ENCODE results near the gene ROR1. TPM values are rescaled to one million over a fixed set of nuclear protein-coding genes. Genes with fewer than 3 reads are reported as not detected.

Gene ROR1
- total RNA-seq, 2 experiments from 2014 or later, result 0.10 to 0.14 TPM

GRCh38 chr1:64163431-64163830 is 389.6 kb downstream of the ROR1 start:
- H3K27me3 Mint-ChIP-seq (ENCODE audit: low read depth), result peaks cover 3% of the 10 kb centered on the region

GRCh38 chr1:64163970-64164369 is 390.2 kb downstream of the ROR1 start:
- no peaks in the 10 kb centered on the region for H3K4me1 Mint-ChIP-seq (ENCODE audit: low read depth)
- peaks cover under 1% of the 10 kb centered on the region for H3K27me3 Mint-ChIP-seq (ENCODE audit: low read depth)
- DNase-seq, result no peak
- H3K36me3 Mint-ChIP-seq (ENCODE audit: low read depth), result no peaks in the 10 kb centered on the region
- H3K27ac Mint-ChIP-seq, result no peak overlapping the region
- intact Hi-C loops (cut with micrococcal nuclease), result no loop called here
- H3K9me3 Mint-ChIP-seq, result no peaks in the 10 kb centered on the region
- CTCF ChIA-PET, result interaction anchor here (0.6 kb wide), 1 partner anchor 626 kb away, joined by 6 read pairs; no protein-coding TSS in a partner anchor
- H3K4me3 Mint-ChIP-seq, result no peak overlapping the region

More at GRCh38 chr1:64163431-64163830, 389.6 kb downstream of the ROR1 start:
- H3K4me1 Mint-ChIP-seq (ENCODE audit: low read depth), result no peaks in the 10 kb centered on the region
- H3K36me3 Mint-ChIP-seq (ENCODE audit: low read depth), result no peaks in the 10 kb centered on the region
- no peak overlapping the region for H3K4me3 Mint-ChIP-seq
- H3K9me3 Mint-ChIP-seq, result no peaks in the 10 kb centered on the region
- intact Hi-C loops (cut with micrococcal nuclease), result no loop called here
- DNase-seq, result no peak
- CTCF ChIA-PET, result interaction anchor here (1.2 kb wide), 1 partner anchor 27 kb away, joined by 3 read pairs; no protein-coding TSS in a partner anchor
- H3K27ac Mint-ChIP-seq, result no peak overlapping the region

GRCh38 chr1:64166629-64167028 is 392.8 kb downstream of the ROR1 start:
- H3K4me3 Mint-ChIP-seq, result no peak overlapping the region
- peaks cover 10% of the 10 kb centered on the region for H3K4me1 Mint-ChIP-seq (ENCODE audit: low read depth)
- CTCF ChIA-PET, result no interaction called here
- H3K36me3 Mint-ChIP-seq (ENCODE audit: low read depth), result no peaks in the 10 kb centered on the region
- intact Hi-C loops (cut with micrococcal nuclease), result no loop called here
- no peak for DNase-seq
- H3K27ac Mint-ChIP-seq, result no peak overlapping the region
- no peaks in the 10 kb centered on the region for H3K9me3 Mint-ChIP-seq
- H3K27me3 Mint-ChIP-seq (ENCODE audit: low read depth), result peaks cover 2% of the 10 kb centered on the region

GRCh38 chr1:64167176-64167575 is 393.4 kb downstream of the ROR1 start:
- Mint-ChIP-seq H3K27me3 (ENCODE audit: low read depth) (peaks cover 2% of the 10 kb centered on the region), H3K27ac (no peak overlapping the region), H3K4me1 (ENCODE audit: low read depth) (peaks cover 15% of the 10 kb centered on the region), H3K36me3 (ENCODE audit: low read depth) (no peaks in the 10 kb centered on the region), H3K9me3 (no peaks in the 10 kb centered on the region), H3K4me3 (no peak overlapping the region)
- intact Hi-C loops (cut with micrococcal nuclease), result no loop called here
- CTCF ChIA-PET, result interaction anchor here (1.1 to 1.4 kb wide), 3 partner anchors 10 to 79 kb away, joined by 3 to 7 read pairs (median 3); no protein-coding TSS in a partner anchor
- no peak for DNase-seq

- CTCF ChIA-PET, result interaction anchor here (1.0 kb wide), 1 partner anchor 1330 kb away, joined by 3 read pairs; no protein-coding TSS in a partner anchor
- no peak for DNase-seq
- Mint-ChIP-seq H3K4me1 (ENCODE audit: low read depth) (peaks cover 24% of the 10 kb centered on the region), H3K4me3 (no peak overlapping the region), H3K9me3 (no peaks in the 10 kb centered on the region), H3K27ac (no peak overlapping the region), H3K36me3 (ENCODE audit: low read depth) (no peaks in the 10 kb centered on the region), H3K27me3 (ENCODE audit: low read depth) (peaks cover 7% of the 10 kb centered on the region)
- intact Hi-C loops (cut with micrococcal nuclease), result loop anchor here (5.0 kb wide), 1 partner anchor 51 kb away; no protein-coding TSS in a partner anchor
Measured at GRCh38 chr1:64171246-64171645, 397.4 kb downstream of the ROR1 start.

- no peak overlapping the region for H3K27ac Mint-ChIP-seq
- no peaks in the 10 kb centered on the region for H3K9me3 Mint-ChIP-seq
- CTCF ChIA-PET, result interaction anchor here (1.0 kb wide), 1 partner anchor 1330 kb away, joined by 3 read pairs; no protein-coding TSS in a partner anchor
- peaks cover 24% of the 10 kb centered on the region for H3K4me1 Mint-ChIP-seq (ENCODE audit: low read depth)
- H3K27me3 Mint-ChIP-seq (ENCODE audit: low read depth), result peaks cover 7% of the 10 kb centered on the region
- no peak for DNase-seq
- no peak overlapping the region for H3K4me3 Mint-ChIP-seq
- intact Hi-C loops (cut with micrococcal nuclease), result loop anchor here (5.0 kb wide), 1 partner anchor 50 kb away; no protein-coding TSS in a partner anchor
- no peaks in the 10 kb centered on the region for H3K36me3 Mint-ChIP-seq (ENCODE audit: low read depth)
Measured at GRCh38 chr1:64171797-64172281, 398.0 kb downstream of the ROR1 start.

- DNase-seq, result no peak
- no peak overlapping the region for H3K27ac Mint-ChIP-seq
- peaks cover 7% of the 10 kb centered on the region for H3K27me3 Mint-ChIP-seq (ENCODE audit: low read depth)
- CTCF ChIA-PET, result no interaction called here
- H3K36me3 Mint-ChIP-seq (ENCODE audit: low read depth), result no peaks in the 10 kb centered on the region
- intact Hi-C loops (cut with micrococcal nuclease), result loop anchor here (5.0 kb wide), 1 partner anchor 50 kb away; no protein-coding TSS in a partner anchor
- H3K4me1 Mint-ChIP-seq (ENCODE audit: low read depth), result peaks cover 24% of the 10 kb centered on the region
- H3K4me3 Mint-ChIP-seq, result no peak overlapping the region
- H3K9me3 Mint-ChIP-seq, result no peaks in the 10 kb centered on the region
Measured at GRCh38 chr1:64172458-64172983, 398.7 kb downstream of the ROR1 start.

GRCh38 chr1:64173336-64173940 is 399.6 kb downstream of the ROR1 start:
- Mint-ChIP-seq H3K4me1 (ENCODE audit: low read depth) (peaks cover 24% of the 10 kb centered on the region), H3K4me3 (no peak overlapping the region), H3K27me3 (ENCODE audit: low read depth) (peaks cover 7% of the 10 kb centered on the region), H3K9me3 (no peaks in the 10 kb centered on the region), H3K36me3 (ENCODE audit: low read depth) (no peaks in the 10 kb centered on the region), H3K27ac (no peak overlapping the region)
- CTCF ChIA-PET, result no interaction called here
- intact Hi-C loops (cut with micrococcal nuclease), result loop anchor here (5.0 kb wide), 1 partner anchor 49 kb away; no protein-coding TSS in a partner anchor
- no peak for DNase-seq

GRCh38 chr1:64175639-64176038 is 401.8 kb downstream of the ROR1 start:
- Mint-ChIP-seq H3K27me3 (ENCODE audit: low read depth) (peaks cover 6% of the 10 kb centered on the region), H3K27ac (no peak overlapping the region), H3K4me3 (no peak overlapping the region), H3K9me3 (no peaks in the 10 kb centered on the region), H3K36me3 (ENCODE audit: low read depth) (no peaks in the 10 kb centered on the region), H3K4me1 (ENCODE audit: low read depth) (peaks cover 23% of the 10 kb centered on the region)
- no peak for DNase-seq
- CTCF ChIA-PET, result no interaction called here
- intact Hi-C loops (cut with micrococcal nuclease), result no loop called here

GRCh38 chr1:64176659-64177058 is 402.8 kb downstream of the ROR1 start:
- intact Hi-C loops (cut with micrococcal nuclease), result no loop called here
- H3K27me3 Mint-ChIP-seq (ENCODE audit: low read depth), result peaks cover 4% of the 10 kb centered on the region
- H3K27ac Mint-ChIP-seq, result no peak overlapping the region
- no peak for DNase-seq
- H3K4me1 Mint-ChIP-seq (ENCODE audit: low read depth), result peaks cover 13% of the 10 kb centered on the region
- H3K9me3 Mint-ChIP-seq, result no peaks in the 10 kb centered on the region
- no peaks in the 10 kb centered on the region for H3K36me3 Mint-ChIP-seq (ENCODE audit: low read depth)
- no peak overlapping the region for H3K4me3 Mint-ChIP-seq
- CTCF ChIA-PET, result no interaction called here

GRCh38 chr1:64179588-64179987 is 405.8 kb downstream of the ROR1 start:
- Mint-ChIP-seq H3K27me3 (ENCODE audit: low read depth) (no peaks in the 10 kb centered on the region), H3K9me3 (no peaks in the 10 kb centered on the region), H3K36me3 (ENCODE audit: low read depth) (no peaks in the 10 kb centered on the region), H3K4me3 (no peak overlapping the region), H3K4me1 (ENCODE audit: low read depth) (peaks cover 6% of the 10 kb centered on the region), H3K27ac (no peak overlapping the region)
- no peak for DNase-seq
- intact Hi-C loops (cut with micrococcal nuclease), result no loop called here
- CTCF ChIA-PET, result no interaction called here

GRCh38 chr1:64182207-64182606 is 408.4 kb downstream of the ROR1 start:
- CTCF ChIA-PET, result interaction anchor here (0.8 to 1.4 kb wide), 3 partner anchors 45 to 607 kb away, joined by 3 to 5 read pairs (median 4); no protein-coding TSS in a partner anchor
- intact Hi-C loops (cut with micrococcal nuclease), result loop anchor here (5.0 kb wide), 1 partner anchor 1085 kb away; no protein-coding TSS in a partner anchor
- Mint-ChIP-seq H3K9me3 (no peaks in the 10 kb centered on the region), H3K36me3 (ENCODE audit: low read depth) (no peaks in the 10 kb centered on the region), H3K27ac (no peak overlapping the region), H3K4me3 (no peak overlapping the region), H3K4me1 (ENCODE audit: low read depth) (peaks cover 6% of the 10 kb centered on the region), H3K27me3 (ENCODE audit: low read depth) (no peaks in the 10 kb centered on the region)
- DNase-seq, result no peak

Measured in activated naive CD4-positive, alpha-beta T cell treated with anti-CD3 and anti-CD28 coated beads for 36 hours (primary cell).